ENCODE data around the gene GJB2. TPM values are rescaled to one million over a fixed set of nuclear protein-coding genes. Genes with fewer than 3 reads are reported as not detected.

The GJB2 gene
- total and polyA plus RNA-seq, 10 of the 15 experiments (the other 5 are each of a cell fraction or from before 2014, with no cell fraction given), result 0.07 to 0.59 (median 0.31) TPM; not detected in 1

DNA sequence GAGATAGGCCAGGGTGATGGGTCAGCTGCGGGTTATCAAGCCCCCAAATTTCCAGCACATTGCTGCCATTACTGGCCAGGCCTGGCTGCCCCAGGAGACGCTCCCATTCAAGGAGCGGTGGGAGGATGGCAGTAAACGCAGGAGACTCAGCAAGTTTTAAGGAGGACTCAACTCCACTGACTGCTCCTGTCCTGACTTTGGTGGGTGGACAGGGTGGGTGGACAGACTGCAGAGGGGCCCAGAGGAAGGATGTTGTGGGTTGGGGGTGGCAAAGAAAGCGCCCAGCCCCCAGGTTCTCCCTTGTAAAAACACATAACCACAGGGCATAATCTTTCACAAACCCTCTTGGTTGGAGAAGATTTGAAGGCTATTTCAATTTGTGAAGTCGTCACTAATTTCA is 35.0 kb upstream of the GJB2 start (continued):
- TF ChIP-seq, protein P1, sequence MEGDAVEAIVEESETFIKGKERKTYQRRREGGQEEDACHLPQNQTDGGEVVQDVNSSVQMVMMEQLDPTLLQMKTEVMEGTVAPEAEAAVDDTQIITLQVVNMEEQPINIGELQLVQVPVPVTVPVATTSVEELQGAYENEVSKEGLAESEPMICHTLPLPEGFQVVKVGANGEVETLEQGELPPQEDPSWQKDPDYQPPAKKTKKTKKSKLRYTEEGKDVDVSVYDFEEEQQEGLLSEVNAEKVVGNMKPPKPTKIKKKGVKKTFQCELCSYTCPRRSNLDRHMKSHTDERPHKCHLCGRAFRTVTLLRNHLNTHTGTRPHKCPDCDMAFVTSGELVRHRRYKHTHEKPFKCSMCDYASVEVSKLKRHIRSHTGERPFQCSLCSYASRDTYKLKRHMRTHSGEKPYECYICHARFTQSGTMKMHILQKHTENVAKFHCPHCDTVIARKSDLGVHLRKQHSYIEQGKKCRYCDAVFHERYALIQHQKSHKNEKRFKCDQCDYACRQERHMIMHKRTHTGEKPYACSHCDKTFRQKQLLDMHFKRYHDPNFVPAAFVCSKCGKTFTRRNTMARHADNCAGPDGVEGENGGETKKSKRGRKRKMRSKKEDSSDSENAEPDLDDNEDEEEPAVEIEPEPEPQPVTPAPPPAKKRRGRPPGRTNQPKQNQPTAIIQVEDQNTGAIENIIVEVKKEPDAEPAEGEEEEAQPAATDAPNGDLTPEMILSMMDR (IDR thresholded peaks at IDR 0.05 in 2 of 3, conservative IDR thresholded peaks at IDR 0.05 in 1 of 3; ENCODE audit: control insufficient read depth in 2 of 3, extremely low read depth in 1 of 3, insufficient read depth in 1 of 3, low read depth in 3 of 3, low read length in 3 of 3), result no peak
- TF ChIP-seq, protein P2, sequence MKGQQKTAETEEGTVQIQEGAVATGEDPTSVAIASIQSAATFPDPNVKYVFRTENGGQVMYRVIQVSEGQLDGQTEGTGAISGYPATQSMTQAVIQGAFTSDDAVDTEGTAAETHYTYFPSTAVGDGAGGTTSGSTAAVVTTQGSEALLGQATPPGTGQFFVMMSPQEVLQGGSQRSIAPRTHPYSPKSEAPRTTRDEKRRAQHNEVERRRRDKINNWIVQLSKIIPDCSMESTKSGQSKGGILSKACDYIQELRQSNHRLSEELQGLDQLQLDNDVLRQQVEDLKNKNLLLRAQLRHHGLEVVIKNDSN (IDR thresholded peaks at IDR 0.05; ENCODE audit: borderline replicate concordance, extremely low read length, insufficient read depth, low read depth, low read length), result no peak
- TF ChIP-seq, protein P3, sequence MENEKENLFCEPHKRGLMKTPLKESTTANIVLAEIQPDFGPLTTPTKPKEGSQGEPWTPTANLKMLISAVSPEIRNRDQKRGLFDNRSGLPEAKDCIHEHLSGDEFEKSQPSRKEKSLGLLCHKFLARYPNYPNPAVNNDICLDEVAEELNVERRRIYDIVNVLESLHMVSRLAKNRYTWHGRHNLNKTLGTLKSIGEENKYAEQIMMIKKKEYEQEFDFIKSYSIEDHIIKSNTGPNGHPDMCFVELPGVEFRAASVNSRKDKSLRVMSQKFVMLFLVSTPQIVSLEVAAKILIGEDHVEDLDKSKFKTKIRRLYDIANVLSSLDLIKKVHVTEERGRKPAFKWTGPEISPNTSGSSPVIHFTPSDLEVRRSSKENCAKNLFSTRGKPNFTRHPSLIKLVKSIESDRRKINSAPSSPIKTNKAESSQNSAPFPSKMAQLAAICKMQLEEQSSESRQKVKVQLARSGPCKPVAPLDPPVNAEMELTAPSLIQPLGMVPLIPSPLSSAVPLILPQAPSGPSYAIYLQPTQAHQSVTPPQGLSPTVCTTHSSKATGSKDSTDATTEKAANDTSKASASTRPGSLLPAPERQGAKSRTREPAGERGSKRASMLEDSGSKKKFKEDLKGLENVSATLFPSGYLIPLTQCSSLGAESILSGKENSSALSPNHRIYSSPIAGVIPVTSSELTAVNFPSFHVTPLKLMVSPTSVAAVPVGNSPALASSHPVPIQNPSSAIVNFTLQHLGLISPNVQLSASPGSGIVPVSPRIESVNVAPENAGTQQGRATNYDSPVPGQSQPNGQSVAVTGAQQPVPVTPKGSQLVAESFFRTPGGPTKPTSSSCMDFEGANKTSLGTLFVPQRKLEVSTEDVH (IDR thresholded peaks at IDR 0.05; ENCODE audit: low read depth, partially characterized antibody), result no peak

DNA sequence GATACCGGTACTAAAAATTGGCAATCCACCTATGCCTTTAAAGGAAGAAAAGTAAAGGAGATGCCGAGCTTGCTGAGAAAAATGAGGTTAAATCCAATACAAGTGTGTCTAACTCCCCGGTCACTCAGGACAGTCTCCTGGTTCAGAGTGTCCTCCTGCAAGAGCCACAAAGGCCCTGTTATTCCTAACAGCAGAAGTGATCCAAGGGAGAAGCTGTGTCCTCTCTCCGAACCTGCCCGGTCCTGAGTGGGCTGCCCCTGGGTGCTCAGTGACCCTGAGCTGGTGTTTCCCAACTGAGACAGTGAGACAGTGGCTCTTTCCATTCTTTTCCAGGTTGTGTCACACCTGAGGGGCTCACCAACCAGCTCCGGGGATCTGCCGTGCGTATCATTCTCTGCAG is 34.5 kb upstream of the GJB2 start:
- Histone ChIP-seq H3K4me2 (ENCODE audit: control insufficient read depth, insufficient read depth) (no peak overlapping the region), H3K36me3 (ENCODE audit: control insufficient read depth in 2 of 2, insufficient read depth in 2 of 2, low read length in 1 of 2) (no peaks in the 10 kb centered on the region), H3K4me3 (no peak overlapping the region), H3K79me2 (ENCODE audit: control insufficient read depth, insufficient read depth, low read length) (no peaks in the 10 kb centered on the region), H3K4me1 (ENCODE audit: control insufficient read depth, insufficient read depth, low read length) (no peaks in the 10 kb centered on the region), H4K20me1 (ENCODE audit: control insufficient read depth, insufficient read depth) (no peaks in the 10 kb centered on the region), H3K27me3 (replicated peaks in 1 of 2; ENCODE audit: control insufficient read depth in 2 of 2, insufficient read depth in 2 of 2, low read length in 1 of 2) (peaks cover 6 to 9% of the 10 kb centered on the region in 2 experiments; a peak in 3 of 4 replicates), H3K27ac (ENCODE audit: control insufficient read depth, insufficient read depth) (no peak overlapping the region), H3K9ac (ENCODE audit: control insufficient read depth, insufficient read depth, low read length) (no peak overlapping the region), H3K9me3 (replicated peaks; ENCODE audit: control insufficient read depth, insufficient read depth, low read length) (no peaks in the 10 kb centered on the region), H2AFZ (ENCODE audit: control insufficient read depth, low read depth, low read length) (no peak overlapping the region)
- ATAC-seq, result no peak
- no peak for DNase-seq (ENCODE audit: low read depth, low spot score)
- in situ Hi-C loops (cut with MboI), result no loop called here
- WGBS (ENCODE audit: insufficient coverage, insufficient replicate concordance, low lambda C conversion rate, missing lambda C conversion rate), result 62% methylated on average over 8 of the region's 8 CpGs
- FAIRE-seq, result no peak
- ChIA-PET POLR2A (interaction anchor here (0.6 kb wide), 1 partner anchor 366 kb away, joined by 3 read pairs; no protein-coding TSS in a partner anchor), CTCF (interaction anchor here (0.8 kb wide), 1 partner anchor 30 kb away, joined by 3 read pairs; no protein-coding TSS in a partner anchor), RAD21 (ENCODE audit: unreplicated experiment) (no interaction called here), SMC1A (ENCODE audit: uncharacterized antibody, unreplicated experiment) (no interaction called here)
- intact Hi-C loops (cut with micrococcal nuclease; ENCODE audit: unreplicated experiment), result no loop called here
- no peak for TF ChIP-seq RELA (IDR thresholded peaks at IDR 0.05; ENCODE audit: borderline replicate concordance, partially characterized antibody)
- TF ChIP-seq NFYA (IDR thresholded peaks at IDR 0.05; ENCODE audit: borderline replicate concordance, low read depth, low read length), result no peak
- no peak for TF ChIP-seq TCF3 (IDR thresholded peaks at IDR 0.05; ENCODE audit: borderline replicate concordance, insufficient read depth, low read depth, low read length)
- no peak for TF ChIP-seq RCOR1 (conservative IDR thresholded peaks at IDR 0.05; ENCODE audit: low read depth, low read length)
- TF ChIP-seq ZZZ3 (IDR thresholded peaks at IDR 0.05; ENCODE audit: control insufficient read depth, insufficient read length, low read depth), result no peak
- no peak for TF ChIP-seq KDM1A (IDR thresholded peaks at IDR 0.05; ENCODE audit: borderline replicate concordance)
- BruUV-seq (replicated peaks), result no TSS peak

All from GM12878 (cell line).